Left forelimb (tissue), 1 donor: Measurements from ENCODE around the gene MECR.

Experiments
- DNase-seq: peaks from one replicate; pipeline ENCODE4 v3.0.0-alpha.2; 2018; ENCODE audit warnings: low spot score

MECR gene

DNA sequence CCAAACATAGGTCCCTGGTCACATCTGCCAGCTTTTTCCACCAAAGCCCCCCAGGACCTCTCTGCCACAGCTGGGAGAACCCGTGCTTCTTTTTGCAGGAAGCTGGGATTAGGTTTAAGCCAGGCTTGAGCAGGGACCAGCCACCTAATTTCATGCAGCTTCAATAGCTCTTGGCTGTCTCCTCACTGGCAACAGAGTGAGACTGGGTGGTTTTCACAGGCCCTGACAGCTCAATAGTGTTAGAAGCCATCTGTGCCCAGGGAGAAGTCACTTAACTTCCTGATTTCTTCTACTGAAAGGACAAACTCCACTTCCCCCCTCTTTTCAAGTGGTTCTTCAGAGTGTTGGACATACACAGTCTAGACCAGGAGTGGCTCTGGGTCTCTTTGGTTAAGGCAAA, 28.7 kb downstream of the MECR start:
- no peak for DNase-seq

GRCh38 chr1:29201595-29202051, 29.1 kb downstream of the MECR start:
- DNase-seq: no peak

DNA sequence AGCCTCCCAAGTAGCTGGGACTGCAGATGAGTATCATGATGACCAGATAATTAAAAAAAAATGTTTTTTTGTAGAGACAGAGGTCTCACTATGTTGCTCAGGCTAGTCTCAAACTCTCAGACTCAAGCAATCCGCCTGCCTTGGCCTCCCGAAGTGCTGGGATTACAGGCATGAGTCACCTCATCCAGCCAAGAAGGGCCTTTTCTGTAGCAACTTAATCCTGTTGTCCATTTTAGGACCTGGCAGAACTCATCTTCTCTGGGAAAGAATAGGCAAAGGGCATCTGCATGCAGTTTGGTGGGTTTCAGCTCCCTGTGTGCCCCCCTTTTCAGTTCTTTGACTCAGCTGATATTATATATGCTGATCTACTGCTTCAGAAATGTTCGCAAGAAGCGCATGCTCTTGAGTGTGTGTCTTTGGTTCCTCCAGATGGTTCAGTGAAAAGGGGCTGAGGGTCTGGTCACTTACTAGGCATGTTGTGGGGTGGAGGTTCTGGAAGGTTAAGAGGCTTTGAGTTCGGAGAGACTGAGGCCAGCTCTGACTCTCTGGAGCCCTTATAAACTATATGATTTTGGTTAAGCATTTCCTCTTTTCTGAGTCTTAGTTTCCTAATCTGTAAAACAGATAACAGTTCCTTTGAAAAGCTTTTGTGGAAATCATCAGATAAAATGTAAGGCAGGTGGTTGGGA, 29.7 kb downstream of the MECR start:
- DNase-seq: no peak

GRCh38 chr1:29197993-29198392, 32.7 kb downstream of the MECR start:
- no peak for DNase-seq

GRCh38 chr1:29197590-29197924, 33.2 kb downstream of the MECR start:
- DNase-seq: no peak

- no peak for DNase-seq
These were observed 33.7 kb downstream of the MECR start for GRCh38 chr1:29196863-29197589.

GRCh38 chr1:29195881-29196291, 34.8 kb downstream of the MECR start:
- no peak for DNase-seq

GRCh38 chr1:29193879-29194455, 36.8 kb downstream of the MECR start:
- DNase-seq: peak; percentile 14

DNA sequence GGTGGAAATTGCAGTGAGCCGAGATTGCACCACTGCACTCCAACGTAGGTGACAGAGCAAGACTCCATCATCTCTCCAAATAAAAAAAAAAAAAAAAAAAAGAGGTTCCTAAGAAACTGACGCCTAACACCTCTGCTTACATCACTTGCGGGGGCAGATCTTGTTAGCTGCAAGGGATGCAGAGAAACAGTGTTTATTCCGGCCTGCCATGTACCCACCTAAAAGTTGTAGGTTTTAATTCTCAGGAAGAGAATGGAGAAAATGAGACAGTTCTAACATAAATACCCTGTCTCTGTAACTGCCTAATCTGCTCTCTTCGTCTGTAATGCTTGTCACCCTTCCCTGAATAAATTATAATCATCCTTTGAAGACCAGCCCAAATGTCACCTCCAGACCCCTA, 40.0 kb downstream of the MECR start:
- peak; percentile 8 for DNase-seq

DNA sequence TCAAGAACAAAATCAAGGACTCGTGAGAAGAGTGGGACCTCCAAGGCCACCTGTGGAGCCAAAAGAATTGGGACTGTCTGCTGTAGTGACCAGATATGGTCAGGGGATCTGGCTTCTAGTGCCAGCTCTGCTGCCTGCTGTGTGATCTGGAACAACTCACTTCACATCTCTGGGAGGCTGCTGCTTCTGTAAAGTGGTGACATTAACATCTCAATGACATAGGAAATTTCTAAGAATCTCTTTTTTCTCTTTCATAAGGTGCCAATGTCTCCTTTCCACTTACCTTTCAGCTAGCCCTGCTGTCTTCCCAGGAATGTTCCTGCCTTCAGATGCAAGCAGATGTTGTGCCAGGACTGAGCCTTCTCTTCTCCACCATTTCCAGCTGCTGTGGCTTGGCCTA, 44.0 kb downstream of the MECR start:
- DNase-seq: no peak

DNA sequence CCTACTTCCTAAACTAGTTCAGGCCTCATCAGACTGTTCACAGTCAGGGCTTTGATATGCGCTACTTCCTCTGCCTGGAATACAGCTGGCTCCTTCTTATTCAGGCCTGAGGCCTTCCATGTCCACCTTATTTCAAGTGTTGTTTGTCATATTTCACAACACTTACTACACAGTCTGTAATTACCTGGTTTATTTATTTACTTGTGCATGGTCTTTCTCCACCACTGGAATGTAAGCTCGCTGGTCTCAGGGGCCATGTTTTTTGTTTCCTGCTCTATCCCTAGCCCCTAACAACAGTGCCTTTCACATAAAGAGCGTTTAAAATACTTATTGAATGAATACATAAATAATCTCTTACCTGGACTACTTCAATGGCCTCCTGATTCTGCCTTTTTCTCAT, 44.5 kb downstream of the MECR start:
- no peak for DNase-seq

DNA sequence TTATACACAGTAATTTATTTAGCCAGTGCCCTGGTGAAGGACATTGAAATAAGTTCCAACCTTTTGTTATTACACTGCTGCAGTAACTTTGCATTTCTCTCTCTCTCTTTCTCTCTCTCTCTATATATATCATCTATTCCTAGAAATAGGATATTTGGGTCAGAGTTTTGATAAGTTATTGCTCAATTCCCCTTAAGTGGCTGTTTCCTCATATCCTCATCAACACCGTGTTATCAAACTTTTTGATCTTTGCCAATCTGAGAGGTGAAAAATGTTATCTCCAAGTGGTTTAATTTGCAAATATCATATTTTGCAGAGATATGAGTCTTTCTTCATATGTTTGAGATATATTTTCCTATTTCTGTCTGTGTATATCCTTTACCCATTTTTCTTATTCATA, 47.4 kb downstream of the MECR start:
- no peak for DNase-seq

DNA sequence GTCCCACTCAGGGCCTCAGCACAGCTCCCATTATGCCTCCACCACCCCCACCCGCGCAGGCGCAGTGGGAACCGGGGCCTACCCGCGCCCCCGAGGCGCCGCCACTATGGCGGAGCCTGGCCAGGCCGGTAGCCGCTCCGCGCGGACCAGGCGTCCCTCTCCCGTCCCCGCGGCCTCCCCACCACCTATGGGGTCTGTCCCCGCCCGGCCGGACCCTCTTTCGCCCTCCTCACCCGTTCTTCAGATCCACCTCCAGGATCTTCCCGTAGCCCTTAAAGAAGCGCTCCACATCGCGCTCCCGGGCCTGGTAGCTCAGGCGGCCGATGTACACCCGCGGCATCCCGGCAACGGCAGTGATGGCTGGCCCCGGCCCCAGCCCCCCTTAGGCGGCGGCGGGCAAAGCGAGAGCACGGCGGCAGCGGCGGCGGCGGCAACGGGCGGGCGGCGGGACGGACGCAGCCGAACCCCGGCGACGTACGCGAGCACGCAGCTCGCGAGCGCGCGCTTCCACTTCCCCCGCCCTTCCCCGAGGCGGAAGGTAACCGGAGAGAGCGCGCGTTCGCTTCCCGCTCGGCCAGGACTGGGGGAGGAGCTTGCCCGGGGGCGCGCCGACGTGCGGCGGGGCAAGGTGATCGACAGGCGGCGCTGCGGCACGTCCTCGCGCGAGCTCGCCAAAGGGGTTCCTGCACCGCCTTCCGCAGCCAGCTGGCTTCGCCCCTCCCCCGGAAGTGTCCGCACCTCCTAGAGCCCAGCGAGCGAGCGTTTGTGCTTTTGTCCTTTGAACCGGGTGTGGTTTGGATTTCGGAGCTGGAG, 49.1 kb downstream of the MECR start, which contains the start of gene SRSF4:
TSS of gene SRSF4 (minus strand) at position 488 of the 813 bp plus-strand sequence. CDS start at position 340, 148 bp downstream.
- peak; percentile 100 for DNase-seq

DNA sequence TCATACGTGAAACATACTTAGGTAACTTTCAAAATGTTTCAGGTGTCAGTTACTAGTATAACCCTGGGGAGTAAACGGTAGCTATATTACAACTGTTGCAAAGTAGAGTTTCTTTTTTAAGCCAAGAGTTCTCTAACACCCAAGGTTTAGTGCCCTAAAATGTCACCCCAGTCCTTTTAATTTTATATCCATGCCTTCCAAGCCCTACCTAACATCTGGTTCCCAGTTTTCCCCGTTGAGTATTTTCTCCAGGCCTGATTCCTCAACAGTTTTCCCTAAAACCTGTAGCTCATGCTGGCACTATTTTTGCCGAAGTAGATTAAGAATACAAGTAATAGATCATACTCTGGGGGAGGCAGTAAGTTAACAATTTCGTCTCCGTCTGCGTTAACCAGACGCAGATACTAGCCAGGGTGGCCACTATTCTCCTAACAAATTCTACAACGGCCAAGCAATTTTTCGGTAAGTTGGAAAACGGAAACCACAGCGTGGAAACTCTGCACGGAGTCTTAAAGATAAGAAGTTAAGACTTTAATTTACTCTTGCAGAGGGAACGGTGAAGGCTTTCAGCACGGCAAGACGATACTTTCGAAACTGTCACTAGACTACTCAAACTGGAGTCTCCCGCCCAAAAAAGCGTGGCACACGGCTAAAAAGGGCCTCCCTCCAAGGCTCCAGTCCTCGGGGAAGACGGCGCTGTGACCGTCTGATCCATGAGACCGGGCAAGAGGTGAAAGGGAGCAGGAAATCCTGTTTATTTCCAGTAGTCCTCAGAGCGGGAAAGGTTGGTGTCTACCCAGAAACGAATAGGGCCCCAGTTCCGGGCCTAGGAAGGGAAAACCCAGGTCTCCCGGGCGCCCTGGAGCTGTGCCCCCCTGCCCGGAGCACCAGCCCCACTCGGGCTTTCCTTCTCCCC, 50.0 kb downstream of the MECR start:
- no peak for DNase-seq

- DNase-seq: no peak
These were observed 51.0 kb downstream of the MECR start for GRCh38 chr1:29179641-29180184.

DNA sequence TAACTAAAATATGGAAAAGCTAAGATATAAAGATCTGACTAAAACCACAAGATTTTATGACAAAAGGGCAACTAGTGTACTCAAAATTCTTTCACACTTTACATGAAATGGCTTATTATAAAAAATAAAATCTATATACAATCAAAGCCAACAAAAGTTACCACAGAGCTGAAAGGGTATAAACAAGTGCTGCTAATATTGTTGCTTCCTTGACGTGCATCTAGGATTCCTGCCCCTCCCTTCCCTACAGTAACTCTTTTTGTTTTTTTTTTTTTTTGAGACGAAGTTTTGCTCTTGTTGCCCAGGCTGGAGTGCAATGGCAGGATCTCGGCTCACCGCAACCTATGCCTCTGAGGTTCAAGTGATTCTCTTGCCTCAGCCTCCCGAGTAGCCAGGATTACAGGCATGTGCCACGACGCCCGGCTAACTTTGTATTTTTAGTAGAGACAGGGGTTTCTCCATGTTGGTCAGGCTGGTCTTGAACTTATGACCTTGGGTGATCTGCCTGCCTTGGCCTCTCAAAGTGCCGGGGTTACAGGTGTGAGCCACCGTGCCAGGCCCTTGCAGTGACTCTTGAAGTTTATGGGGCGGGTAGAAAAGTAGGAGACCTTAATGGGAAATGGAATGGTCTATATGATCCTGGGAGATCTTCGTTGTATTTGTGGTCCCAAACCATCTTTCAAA, 53.6 kb downstream of the MECR start:
- no peak for DNase-seq

DNA sequence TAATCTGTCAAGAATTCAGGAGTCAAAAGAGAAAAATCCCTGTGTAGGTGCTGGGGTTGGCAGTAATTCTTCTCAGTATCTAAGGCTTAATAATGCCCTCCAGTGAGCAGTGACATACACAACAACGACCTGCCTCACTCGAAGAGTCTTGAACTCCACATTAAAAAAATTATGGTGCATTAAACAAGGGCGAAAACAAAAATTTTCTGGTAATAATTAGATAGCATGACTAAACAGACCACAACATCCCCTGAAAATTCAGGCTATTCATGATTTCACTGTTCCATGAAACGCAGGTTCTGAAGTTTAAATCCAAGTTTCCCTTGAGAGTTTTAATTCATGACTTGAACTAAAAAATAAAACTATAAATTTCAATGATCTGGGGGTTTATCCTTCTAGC, 54.2 kb downstream of the MECR start:
- no peak for DNase-seq

DNA sequence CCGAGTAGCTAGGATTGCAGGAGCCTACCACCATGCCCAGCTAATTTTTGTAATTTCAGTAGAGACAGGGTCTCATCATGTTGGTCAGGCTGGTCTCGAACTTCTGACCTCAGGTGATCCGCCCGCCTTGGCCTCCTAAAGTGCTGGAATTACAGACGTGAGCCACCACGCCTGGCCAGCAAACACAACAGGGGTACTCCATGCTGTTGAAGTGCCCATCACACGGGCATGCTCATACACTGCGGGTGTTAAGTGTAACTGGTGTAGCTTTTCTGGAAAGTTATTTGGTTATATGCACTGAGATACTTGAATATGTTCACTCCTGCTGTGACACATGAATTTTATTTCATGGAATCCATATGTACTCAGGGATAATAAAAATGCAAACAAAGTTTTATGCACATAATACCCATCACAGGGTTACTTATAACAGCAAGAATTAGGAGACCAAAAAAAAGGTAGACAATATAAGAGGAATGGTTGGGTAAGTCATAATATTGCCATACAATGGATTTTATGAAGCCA, 58.3 kb downstream of the MECR start:
- DNase-seq: no peak

- no peak for DNase-seq
These were observed 59.2 kb downstream of the MECR start for GRCh38 chr1:29171521-29171920.

- no peak for DNase-seq
These were observed 59.6 kb downstream of the MECR start for GRCh38 chr1:29171089-29171488.
